ENCODE measurements around the gene MGAT4B.

GRCh38 chr5:179762781-179763176, 43.9 kb downstream of the MGAT4B start:
- no peak for TF ChIP-seq POLR2A (IDR thresholded peaks at IDR 0.05)
- TF ChIP-seq CTCF (IDR thresholded peaks at IDR 0.05): no peak
